Stimulated activated memory B cell treated with anti-CD40 and anti-IgM and Interleukin-4, amounts not matched to agents 10 μg/mL and 1 μg/mL and 100 μg/mL, for 72 hours (primary cell): ENCODE results near the gene SPAG5.

Experiments used
- ATAC-seq: fragments of 150-1000 bp; cut with Tn5 transposase; 2 replicates; pipeline ENCODE4 v1.10.0; 2021
- H3K27ac Mint-ChIP-seq: one replicate; pipeline ENCODE4 v1.8.0; 2022; ENCODE audit warnings: mild to moderate bottlenecking, mixed read lengths
- H3K27me3 Mint-ChIP-seq: one replicate; pipeline ENCODE4 v1.8.0; 2022; ENCODE audit warnings: mixed read lengths
- H3K36me3 Mint-ChIP-seq: one replicate; pipeline ENCODE4 v1.8.0; 2022; ENCODE audit warnings: mixed read lengths
- H3K4me1 Mint-ChIP-seq: one replicate; pipeline ENCODE4 v1.8.0; 2022; ENCODE audit warnings: mixed read lengths
- H3K4me3 Mint-ChIP-seq: one replicate; pipeline ENCODE4 v1.8.0; 2022; ENCODE audit warnings: mild to moderate bottlenecking, moderate library complexity, mixed read lengths
- H3K9me3 Mint-ChIP-seq: one replicate; pipeline ENCODE4 v1.8.0; 2022; ENCODE audit warnings: mixed read lengths

The SPAG5 gene

DNA sequence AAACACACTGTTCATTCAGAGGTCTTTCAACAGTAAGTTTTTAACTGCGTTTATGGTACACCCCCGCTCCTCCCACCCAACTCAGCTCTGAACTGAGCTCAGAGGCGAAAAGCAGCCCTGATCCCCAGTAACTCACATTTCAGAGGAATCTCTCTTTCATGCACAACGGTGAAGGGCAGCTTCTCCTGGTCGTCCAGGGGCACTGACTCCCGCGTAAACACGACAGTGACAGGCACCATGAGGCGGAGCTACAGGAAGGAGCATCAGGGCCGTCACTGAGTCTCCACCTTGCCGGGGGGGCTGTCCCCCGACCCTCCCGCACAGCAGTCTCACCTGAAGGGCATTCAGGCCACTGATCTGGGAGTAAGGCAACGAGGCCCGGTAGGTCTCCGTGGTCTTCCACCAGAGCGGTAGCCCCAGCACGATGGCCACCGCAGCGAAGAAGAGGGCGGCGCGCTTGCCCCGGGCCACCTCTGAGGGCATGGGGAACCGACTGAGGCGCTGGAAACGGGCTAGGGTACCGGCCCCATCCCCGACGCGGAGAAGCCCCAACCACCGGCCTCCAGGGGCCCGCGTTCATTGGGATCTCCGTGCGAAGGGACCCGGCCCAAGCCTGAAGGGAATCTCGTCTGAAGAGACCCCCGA lies 28.0 kb downstream of the SPAG5 start:
- ATAC-seq, result peak; percentile 56
- H3K27me3 Mint-ChIP-seq, result no peaks in the 10 kb centered on the region
- peak overlapping the region; percentile 96 for H3K4me3 Mint-ChIP-seq
- H3K36me3 Mint-ChIP-seq, result peaks cover 22% of the 10 kb centered on the region
- H3K27ac Mint-ChIP-seq, result peak overlapping the region; percentile 81
- H3K9me3 Mint-ChIP-seq, result no peaks in the 10 kb centered on the region
- peaks cover 53% of the 10 kb centered on the region for H3K4me1 Mint-ChIP-seq

DNA sequence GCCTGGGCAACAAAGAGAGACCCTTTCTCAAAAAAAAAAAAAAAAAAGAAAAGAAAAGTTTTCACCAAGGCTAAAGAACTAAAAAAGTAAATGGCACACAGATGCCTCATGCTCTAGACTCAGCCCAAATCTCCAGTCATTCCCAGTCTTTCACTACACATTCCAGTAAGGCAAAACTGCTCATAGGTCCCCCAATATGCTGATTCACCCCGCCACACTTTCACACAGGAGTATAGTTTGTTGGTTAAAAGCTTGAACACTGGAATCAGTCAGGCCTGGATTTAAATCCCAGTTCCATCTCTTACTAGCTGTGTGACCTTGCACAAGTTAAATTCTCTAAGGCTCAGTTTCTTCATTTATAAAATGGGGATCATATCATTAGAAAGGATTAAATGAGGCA lies 29.4 kb downstream of the SPAG5 start:
- no peaks in the 10 kb centered on the region for H3K9me3 Mint-ChIP-seq
- ATAC-seq, result no peak

DNA sequence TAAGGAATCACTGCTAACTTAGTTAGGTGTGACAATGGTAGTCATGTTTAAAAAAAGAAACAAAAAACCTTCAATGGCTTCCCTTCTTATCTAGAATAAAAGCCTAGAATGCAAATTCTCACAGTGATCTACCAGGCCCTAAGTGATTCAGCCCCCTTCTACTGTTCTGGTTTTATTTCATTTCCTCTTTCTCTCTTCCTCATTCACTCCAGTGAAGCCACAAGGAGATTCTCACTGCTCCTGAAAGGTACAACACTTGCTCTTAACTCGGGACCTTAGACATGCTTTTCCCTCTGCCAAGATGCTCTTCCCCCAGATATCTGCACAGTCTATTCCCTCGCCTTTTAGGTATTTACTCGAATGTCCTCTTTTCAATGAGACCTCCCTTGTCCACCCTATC lies 31.2 kb downstream of the SPAG5 start:
- peak overlapping the region; percentile 6 for H3K4me3 Mint-ChIP-seq

More for the DNA sequence above, 29.4 kb downstream of the SPAG5 start:
- Mint-ChIP-seq H3K27ac (peak overlapping the region; percentile 9), H3K36me3 (peaks cover 21% of the 10 kb centered on the region), H3K4me3 (no peak overlapping the region), H3K27me3 (no peaks in the 10 kb centered on the region), H3K4me1 (peaks cover 50% of the 10 kb centered on the region)

DNA sequence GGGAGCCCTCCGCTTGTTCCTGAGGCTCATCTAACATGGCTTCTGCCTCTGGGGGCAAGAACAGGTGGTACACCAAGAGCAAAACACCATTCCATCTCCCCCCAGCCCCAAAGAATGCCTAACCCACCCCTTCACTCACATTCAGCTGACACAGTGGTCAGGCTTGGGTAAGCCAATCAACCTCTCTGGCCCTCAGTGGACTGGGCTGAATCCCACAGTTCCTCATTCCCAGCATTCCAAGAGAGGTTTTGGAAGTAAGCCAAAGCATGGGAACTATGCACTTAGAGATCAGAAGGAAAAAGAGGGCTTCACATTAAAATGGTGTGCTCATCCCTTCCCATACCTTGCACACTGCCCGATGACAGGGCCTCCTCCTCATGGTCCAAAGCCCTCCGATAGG lies 35.4 kb downstream of the SPAG5 start:
- peaks cover 49% of the 10 kb centered on the region for H3K36me3 Mint-ChIP-seq
- no peaks in the 10 kb centered on the region for H3K9me3 Mint-ChIP-seq
- no peak overlapping the region for H3K4me3 Mint-ChIP-seq
- peaks cover 16% of the 10 kb centered on the region for H3K4me1 Mint-ChIP-seq
- no peak overlapping the region for H3K27ac Mint-ChIP-seq
- no peak for ATAC-seq
- no peaks in the 10 kb centered on the region for H3K27me3 Mint-ChIP-seq

More for the DNA sequence above, 31.2 kb downstream of the SPAG5 start:
- Mint-ChIP-seq H3K27ac (peak overlapping the region; percentile 17), H3K4me1 (peaks cover 46% of the 10 kb centered on the region), H3K9me3 (no peaks in the 10 kb centered on the region), H3K27me3 (no peaks in the 10 kb centered on the region), H3K36me3 (peaks cover 25% of the 10 kb centered on the region)
- ATAC-seq, result peak; percentile 66

- Mint-ChIP-seq H3K9me3 (no peaks in the 10 kb centered on the region), H3K36me3 (peaks cover 64% of the 10 kb centered on the region), H3K27ac (no peak overlapping the region), H3K4me3 (no peak overlapping the region), H3K27me3 (no peaks in the 10 kb centered on the region), H3K4me1 (peaks cover 39% of the 10 kb centered on the region)
- no peak for ATAC-seq
Observed at GRCh38 chr17:28555022-28555421, 43.8 kb downstream of the SPAG5 start.

DNA sequence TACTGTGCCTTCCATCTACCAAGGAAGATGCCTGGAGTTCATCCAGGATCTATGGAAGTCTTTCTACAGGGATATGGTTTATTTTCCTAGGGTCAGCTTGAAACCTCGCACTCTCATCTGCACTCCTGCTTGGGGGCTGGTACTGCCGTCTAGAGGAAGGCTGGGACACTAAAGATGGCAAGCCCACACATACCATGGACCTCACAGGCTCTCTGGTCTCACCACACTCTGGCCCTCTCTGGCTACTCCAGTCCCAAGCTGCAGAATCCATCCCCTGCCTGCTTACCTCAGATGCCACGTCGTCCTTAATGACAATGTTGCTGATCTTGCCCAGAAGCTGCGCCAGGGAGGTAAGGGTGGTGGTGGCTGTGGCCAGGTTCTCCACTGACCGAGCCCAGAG lies 44.3 kb downstream of the SPAG5 start:
- Mint-ChIP-seq H3K36me3 (peaks cover 60% of the 10 kb centered on the region), H3K27ac (no peak overlapping the region), H3K4me3 (no peak overlapping the region), H3K27me3 (no peaks in the 10 kb centered on the region), H3K4me1 (peaks cover 43% of the 10 kb centered on the region), H3K9me3 (no peaks in the 10 kb centered on the region)
- ATAC-seq, result no peak

- Mint-ChIP-seq H3K27me3 (no peaks in the 10 kb centered on the region), H3K9me3 (no peaks in the 10 kb centered on the region), H3K4me3 (peak overlapping the region; percentile 97), H3K4me1 (peaks cover 59% of the 10 kb centered on the region), H3K27ac (peak overlapping the region; percentile 38), H3K36me3 (peaks cover 45% of the 10 kb centered on the region)
- no peak for ATAC-seq
Observed at GRCh38 chr17:28553000-28553505, 45.8 kb downstream of the SPAG5 start.

DNA sequence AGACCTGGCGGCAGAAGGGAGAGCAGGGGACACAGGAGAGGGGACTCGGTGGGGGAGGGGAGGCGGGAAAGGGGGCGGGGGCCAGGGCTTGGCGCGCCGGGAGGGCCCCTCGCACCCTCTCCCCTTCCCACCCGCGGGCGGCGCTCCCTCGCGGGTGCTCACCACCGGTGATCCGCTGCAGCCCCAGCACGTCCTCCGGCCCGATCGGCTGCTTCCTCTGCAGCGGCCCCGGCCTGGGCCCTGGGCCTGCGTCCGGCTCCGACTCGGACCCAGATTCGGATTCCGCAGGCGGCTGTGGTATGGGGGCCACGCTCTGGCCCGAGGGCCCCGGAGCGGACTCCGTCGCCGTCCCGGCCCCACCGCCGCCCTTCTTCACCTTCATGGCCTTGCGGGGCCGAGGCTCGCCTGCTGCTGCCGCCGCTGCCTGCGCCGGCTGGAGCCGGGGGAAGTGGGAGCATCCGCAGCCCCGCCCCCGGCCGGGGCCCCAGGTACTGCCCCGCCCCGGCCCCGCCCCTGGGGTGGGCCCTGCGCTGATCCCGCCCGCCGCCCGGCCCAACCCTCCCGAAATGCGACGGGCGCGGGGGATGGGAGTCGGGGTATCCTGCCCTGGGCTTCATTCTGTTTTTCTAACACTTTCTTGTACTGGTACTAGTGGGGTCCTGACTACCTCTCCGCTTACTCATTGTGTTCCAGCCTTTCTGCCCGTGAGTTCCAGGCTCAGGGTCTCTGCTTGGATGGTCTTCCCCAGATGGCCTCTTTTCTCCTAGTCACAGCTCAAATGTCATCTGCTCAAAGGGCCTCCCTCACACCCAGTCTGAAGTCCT lies 46.4 kb downstream of the SPAG5 start, which contains the start of gene UNC119:
Gene UNC119, minus strand, starts transcription at position 449 of the 824 bp plus-strand sequence. Its CDS starts 67 bp downstream, at position 382.
- Mint-ChIP-seq H3K36me3 (peaks cover 38% of the 10 kb centered on the region), H3K4me1 (peaks cover 65% of the 10 kb centered on the region), H3K9me3 (no peaks in the 10 kb centered on the region), H3K27ac (peak within 1 kb of the TSS; percentile 86), H3K4me3 (peak within 1 kb of the TSS; percentile 97), H3K27me3 (no peaks in the 10 kb centered on the region)
- ATAC-seq, result peak; percentile 88

GRCh38 chr17:28551421-28552175 lies 47.2 kb downstream of the SPAG5 start:
- no peaks in the 10 kb centered on the region for H3K9me3 Mint-ChIP-seq
- peak overlapping the region; percentile 97 for H3K4me3 Mint-ChIP-seq
- peaks cover 67% of the 10 kb centered on the region for H3K4me1 Mint-ChIP-seq
- H3K36me3 Mint-ChIP-seq, result peaks cover 30% of the 10 kb centered on the region
- ATAC-seq, result no peak
- H3K27ac Mint-ChIP-seq, result peak overlapping the region; percentile 86
- no peaks in the 10 kb centered on the region for H3K27me3 Mint-ChIP-seq

DNA sequence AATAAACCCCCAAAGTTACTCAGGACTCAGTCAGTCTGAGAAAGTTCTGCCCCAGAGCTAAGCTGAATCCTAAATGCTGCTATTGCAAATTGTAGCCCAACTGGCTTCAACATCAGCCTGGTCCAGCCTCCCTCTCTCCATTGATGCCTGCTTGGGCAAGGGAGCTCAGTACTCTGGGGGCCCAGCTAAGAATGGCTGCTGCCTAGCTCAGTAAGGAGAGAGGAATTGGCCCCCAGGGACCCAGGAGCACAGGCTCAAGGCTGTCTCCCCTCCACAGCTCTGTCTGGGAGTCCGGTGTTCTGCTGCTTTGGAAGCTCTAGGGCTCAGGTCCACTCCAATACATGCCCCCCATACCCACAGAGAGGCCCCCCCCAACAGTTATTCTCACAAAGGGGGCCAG lies 48.0 kb downstream of the SPAG5 start:
- Mint-ChIP-seq H3K36me3 (peaks cover 23% of the 10 kb centered on the region), H3K4me3 (peak overlapping the region; percentile 97), H3K27ac (peak overlapping the region; percentile 86), H3K27me3 (no peaks in the 10 kb centered on the region), H3K9me3 (no peaks in the 10 kb centered on the region), H3K4me1 (peaks cover 68% of the 10 kb centered on the region)
- ATAC-seq, result no peak

DNA sequence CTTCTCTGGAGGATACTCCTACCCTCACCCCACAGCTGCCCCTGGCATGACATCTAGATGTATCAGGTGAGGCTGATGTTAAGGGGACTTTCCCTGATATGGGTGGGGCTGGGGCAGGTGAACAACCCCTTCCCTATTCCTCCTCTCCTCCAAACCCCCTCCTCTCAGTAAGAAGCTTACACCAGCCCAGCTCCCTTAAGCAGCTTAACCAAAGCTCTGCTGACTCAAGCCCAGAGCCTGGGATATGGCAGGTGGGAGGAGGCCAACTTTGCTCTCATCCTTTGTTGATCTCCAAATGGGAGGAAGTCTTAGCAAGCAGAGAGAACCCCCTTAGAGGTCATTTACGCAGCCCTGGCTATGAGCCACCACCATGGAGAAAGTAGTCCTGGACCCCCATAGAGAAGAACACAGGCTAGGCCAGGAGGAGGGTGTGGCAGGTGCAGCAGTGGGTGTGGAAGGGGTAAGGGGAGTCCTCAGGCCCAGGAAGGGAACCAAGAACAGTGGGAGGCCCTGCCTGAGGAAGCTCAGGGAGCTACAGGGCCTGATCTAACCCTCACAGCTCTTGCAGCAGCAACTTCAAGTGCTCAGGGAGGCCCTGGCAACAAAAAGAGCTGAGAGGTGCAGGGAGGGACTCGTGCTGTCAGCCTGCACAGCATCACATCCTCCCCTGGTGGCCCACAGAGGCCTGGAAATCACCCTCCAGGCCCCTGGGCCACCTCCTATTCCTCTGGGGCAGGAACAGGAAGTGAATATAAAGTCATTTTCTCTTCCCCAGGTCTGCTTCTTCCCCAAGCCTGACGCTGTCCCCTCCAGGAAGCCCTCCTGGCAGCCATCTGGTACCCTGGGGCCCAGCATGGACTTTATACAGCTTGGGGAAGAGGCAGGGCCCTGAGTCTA lies 49.3 kb downstream of the SPAG5 start:
- Mint-ChIP-seq H3K36me3 (peaks cover 26% of the 10 kb centered on the region), H3K4me1 (peaks cover 80% of the 10 kb centered on the region), H3K4me3 (peak overlapping the region; percentile 15), H3K27ac (peak overlapping the region; percentile 86), H3K9me3 (no peaks in the 10 kb centered on the region), H3K27me3 (no peaks in the 10 kb centered on the region)
- peak; percentile 86 for ATAC-seq

- Mint-ChIP-seq H3K27me3 (no peaks in the 10 kb centered on the region), H3K27ac (peak overlapping the region; percentile 86), H3K9me3 (no peaks in the 10 kb centered on the region), H3K4me1 (peaks cover 83% of the 10 kb centered on the region), H3K4me3 (peak overlapping the region; percentile 38), H3K36me3 (peaks cover 18% of the 10 kb centered on the region)
- no peak for ATAC-seq
Observed at GRCh38 chr17:28548417-28549130, 50.3 kb downstream of the SPAG5 start.

DNA sequence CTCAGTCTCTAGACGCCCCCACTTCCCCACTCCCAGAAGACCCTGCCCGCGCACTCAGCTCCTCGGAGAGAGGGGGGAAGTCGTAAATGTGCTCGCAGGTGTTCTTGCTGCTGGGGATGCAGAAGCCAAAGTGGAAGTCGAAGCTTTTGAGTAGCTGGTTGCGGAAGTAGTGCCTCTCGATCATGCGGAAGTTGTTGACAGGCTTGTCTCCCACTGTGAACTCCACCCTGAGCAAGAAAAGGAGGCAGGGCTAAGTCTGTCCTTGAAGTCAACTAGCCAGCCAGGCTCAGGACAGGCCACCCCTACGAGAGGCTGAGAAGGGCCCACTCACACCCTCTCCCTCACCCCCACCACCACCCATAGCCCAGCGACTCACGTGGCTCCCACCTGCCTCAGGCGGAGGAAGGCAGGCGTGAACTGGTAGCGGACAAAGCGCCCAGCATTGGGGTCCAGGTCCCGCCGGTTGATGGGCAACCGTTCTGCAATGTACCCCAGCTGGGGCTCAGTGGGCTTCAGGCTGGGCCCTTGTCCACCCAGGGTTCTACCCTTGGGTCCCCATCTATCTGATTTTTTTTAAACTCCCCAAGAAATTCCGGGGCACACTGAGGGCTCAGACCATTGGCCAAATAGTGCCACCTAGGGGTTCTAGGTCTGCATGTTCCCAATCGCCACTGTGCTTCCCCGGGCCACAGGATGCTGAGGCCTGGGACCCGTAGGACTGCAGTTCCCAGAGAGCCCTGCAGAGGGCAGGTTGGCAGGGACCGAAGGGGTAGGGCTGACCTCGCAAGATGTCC lies 51.0 kb downstream of the SPAG5 start:
- peak; percentile 64 for ATAC-seq
- Mint-ChIP-seq H3K4me1 (peaks cover 82% of the 10 kb centered on the region), H3K9me3 (no peaks in the 10 kb centered on the region), H3K27ac (peak overlapping the region; percentile 86), H3K27me3 (no peaks in the 10 kb centered on the region), H3K36me3 (peaks cover 11% of the 10 kb centered on the region), H3K4me3 (peak overlapping the region; percentile 38)
